PC-3 (cell line): Measurements from ENCODE around the gene FGF13. TPM values are rescaled to one million over a fixed set of nuclear protein-coding genes. Genes with fewer than 3 reads are reported as not detected.

Experiments used
- ATAC-seq: fragments of 200-7000 bp; cut with Tn5 transposase; 2 replicates; pipeline ENCODE4 v1.9.1; 2020; ENCODE audit warnings: mild to moderate bottlenecking, moderate library complexity
- BruUV-seq: library from RNA; stranded (reverse); fragments of 400-500 nt; replicated peaks from 2 replicates; lab custom pipeline; 2021; lab: Mats Ljungman, UMichigan
- CTCF ChIA-PET: fragments of 300-600 bp; sonication (Branson Sonifier 250); formaldehyde crosslinking; loops from one replicate; lab custom pipeline; 2022; ENCODE audit warnings: antibody characterized with exemption; lab: Charles Lee
- POLR2A ChIA-PET: fragments of 300-600 bp; sonication (Branson Sonifier 250); formaldehyde crosslinking; loops from one replicate; lab custom pipeline; 2022; ENCODE audit warnings: antibody characterized with exemption; ENCODE audit not compliant: unreplicated experiment; lab: Charles Lee
- DNase-seq: peaks from one replicate; pipeline ENCODE4 v3.0.0-alpha.2; 2015
- H2AFZ ChIP-seq: fragments of 300-600 bp; sonication (generic); 2 replicates; pipeline ENCODE4 v1.6.0; 2016; ENCODE audit warnings: antibody characterized with exemption, low read length
- H3F3A ChIP-seq: fragments of 300-600 bp; sonication (generic); one replicate; pipeline ENCODE4 v1.6.0; 2017; ENCODE audit warnings: antibody characterized with exemption, low read length, control low read depth, mild to moderate bottlenecking; ENCODE audit not compliant: unreplicated experiment
- H3K27ac ChIP-seq: fragments of 300-600 bp; sonication (generic); 2 replicates; pipeline ENCODE4 v1.5.1; 2016; ENCODE audit warnings: mild to moderate bottlenecking, low read length
- H3K27me3 ChIP-seq: fragments of 300-600 bp; sonication (generic); 2 replicates; pipeline ENCODE4 v1.6.1; 2016; ENCODE audit warnings: low read length, mixed read lengths
- H3K36me3 ChIP-seq: fragments of 300-600 bp; sonication (generic); 2 replicates; pipeline ENCODE4 v1.6.1; 2016; ENCODE audit warnings: low read depth, mixed run types, low read length, mixed read lengths
- H3K4me1 ChIP-seq: fragments of 300-600 bp; sonication (generic); 2 replicates; pipeline ENCODE4 v1.5.1; 2016; ENCODE audit warnings: low read length; ENCODE audit not compliant: insufficient read depth
- H3K4me2 ChIP-seq: fragments of 300-600 bp; sonication (generic); 2 replicates; pipeline ENCODE4 v1.6.0; 2016; ENCODE audit warnings: low read length
- H3K4me3 ChIP-seq: fragments of 300-600 bp; sonication (generic); 2 replicates; pipeline ENCODE4 v1.5.1; 2016; ENCODE audit warnings: mild to moderate bottlenecking, low read length, mixed read lengths
- H3K79me2 ChIP-seq: fragments of 300-600 bp; sonication (generic); 2 replicates; pipeline ENCODE4 v1.6.1; 2017; ENCODE audit warnings: low read length, mixed read lengths
- H3K9ac ChIP-seq: fragments of 300-600 bp; sonication (generic); 2 replicates; pipeline ENCODE4 v1.6.0; 2016; ENCODE audit warnings: mild to moderate bottlenecking, low read length
- H3K9me2 ChIP-seq: fragments of 300-600 bp; sonication (generic); replicated peaks from 2 replicates; pipeline ENCODE4 v1.6.1; 2016; ENCODE audit warnings: mixed run types, low read length, mixed read lengths
- H3K9me3 ChIP-seq: fragments of 300-600 bp; sonication (generic); 2 replicates; pipeline ENCODE4 v1.6.1; 2016; ENCODE audit warnings: low read length, mixed read lengths
- H4K20me1 ChIP-seq: fragments of 300-600 bp; sonication (generic); 2 replicates; pipeline ENCODE4 v1.6.1; 2016; ENCODE audit warnings: low read length, mixed read lengths
- EZH2 ChIP-seq: fragments of 300-600 bp; sonication (generic); IDR thresholded peaks from one replicate; pipeline ENCODE4 v1.6.1; 2017; ENCODE audit warnings: antibody characterized with exemption, mild to moderate bottlenecking, low read length; ENCODE audit not compliant: unreplicated experiment
- EZH2phosphoT487 ChIP-seq: fragments of 300-600 bp; sonication (generic); IDR thresholded peaks from 2 replicates; pipeline ENCODE4 v1.6.1; 2018; ENCODE audit warnings: mild to moderate bottlenecking, antibody characterized with exemption, low read length, borderline replicate concordance
- intact Hi-C: fragments of 100-400 bp; cut with micrococcal nuclease; formaldehyde crosslinking; loops from 2 replicates; pipeline ENCODE4 v1.9.0; 2023
- total RNA-seq: library from RNA; depleted of rRNA; stranded (reverse); fragments of >200 nt; gene quantifications from 2 replicates; pipeline ENCODE4 v1.2.3, GENCODE V29; 2014
- TF ChIP-seq, protein P1 (sequence below): fragments of 300-600 bp; sonication (generic); conservative IDR thresholded peaks from 2 replicates; pipeline ENCODE4 v1.5.1; 2017; ENCODE audit warnings: antibody characterized with exemption, low read depth, mild to moderate bottlenecking, low read length

The FGF13 gene
- total RNA-seq, 1 experiment from 2014 or later = 0.47 TPM

DNA sequence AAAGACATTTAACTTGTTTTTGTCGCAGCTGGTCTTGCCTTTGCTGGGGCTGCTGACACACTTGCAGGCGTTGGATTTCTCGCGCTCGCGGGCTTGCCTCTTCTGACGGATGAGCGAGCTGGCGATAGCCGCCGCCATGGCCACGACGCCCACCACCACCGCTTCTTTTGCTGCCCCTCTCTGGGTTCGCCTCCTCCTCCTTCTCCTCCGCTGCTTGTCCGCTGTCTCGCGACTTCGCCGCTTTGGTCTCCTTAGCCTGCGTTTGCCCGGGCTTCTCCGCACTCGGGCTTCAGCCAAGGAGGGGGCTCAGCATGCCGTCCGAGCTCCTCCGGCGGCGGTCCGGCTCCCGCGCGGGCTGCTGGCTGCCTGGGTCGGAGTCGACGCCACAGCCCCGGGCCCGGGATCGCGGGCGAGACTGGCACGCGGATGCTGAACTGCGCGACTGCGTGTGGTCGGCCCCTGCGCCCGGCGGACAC is 613 bp downstream of the FGF13 start:
- no peaks in the 10 kb centered on the region for H3F3A ChIP-seq
- H3K79me2 ChIP-seq = no peaks in the 10 kb centered on the region
- peaks cover 33% of the 10 kb centered on the region for H3K27me3 ChIP-seq
- POLR2A ChIA-PET = no interaction called here
- H3K36me3 ChIP-seq = no peaks in the 10 kb centered on the region
- no peaks in the 10 kb centered on the region for H3K9me3 ChIP-seq
- no peaks in the 10 kb centered on the region for H3K4me1 ChIP-seq
- no peaks in the 10 kb centered on the region for H3K9me2 ChIP-seq
- no peak overlapping the region for H3K9ac ChIP-seq
- ATAC-seq (no peak), DNase-seq (no peak)
- no peak overlapping the region for H3K27ac ChIP-seq
- H4K20me1 ChIP-seq = no peaks in the 10 kb centered on the region
- TF ChIP-seq, protein P1, sequence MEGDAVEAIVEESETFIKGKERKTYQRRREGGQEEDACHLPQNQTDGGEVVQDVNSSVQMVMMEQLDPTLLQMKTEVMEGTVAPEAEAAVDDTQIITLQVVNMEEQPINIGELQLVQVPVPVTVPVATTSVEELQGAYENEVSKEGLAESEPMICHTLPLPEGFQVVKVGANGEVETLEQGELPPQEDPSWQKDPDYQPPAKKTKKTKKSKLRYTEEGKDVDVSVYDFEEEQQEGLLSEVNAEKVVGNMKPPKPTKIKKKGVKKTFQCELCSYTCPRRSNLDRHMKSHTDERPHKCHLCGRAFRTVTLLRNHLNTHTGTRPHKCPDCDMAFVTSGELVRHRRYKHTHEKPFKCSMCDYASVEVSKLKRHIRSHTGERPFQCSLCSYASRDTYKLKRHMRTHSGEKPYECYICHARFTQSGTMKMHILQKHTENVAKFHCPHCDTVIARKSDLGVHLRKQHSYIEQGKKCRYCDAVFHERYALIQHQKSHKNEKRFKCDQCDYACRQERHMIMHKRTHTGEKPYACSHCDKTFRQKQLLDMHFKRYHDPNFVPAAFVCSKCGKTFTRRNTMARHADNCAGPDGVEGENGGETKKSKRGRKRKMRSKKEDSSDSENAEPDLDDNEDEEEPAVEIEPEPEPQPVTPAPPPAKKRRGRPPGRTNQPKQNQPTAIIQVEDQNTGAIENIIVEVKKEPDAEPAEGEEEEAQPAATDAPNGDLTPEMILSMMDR = no peak
- no peak for TF ChIP-seq EZH2
- TF ChIP-seq EZH2phosphoT487 = no peak
- intact Hi-C loops = no loop called here
- no peak overlapping the region for H2AFZ ChIP-seq
- no peak overlapping the region for H3K4me2 ChIP-seq
- H3K4me3 ChIP-seq = no peak overlapping the region
- CTCF ChIA-PET = no interaction called here
- no TSS peak for BruUV-seq

DNA sequence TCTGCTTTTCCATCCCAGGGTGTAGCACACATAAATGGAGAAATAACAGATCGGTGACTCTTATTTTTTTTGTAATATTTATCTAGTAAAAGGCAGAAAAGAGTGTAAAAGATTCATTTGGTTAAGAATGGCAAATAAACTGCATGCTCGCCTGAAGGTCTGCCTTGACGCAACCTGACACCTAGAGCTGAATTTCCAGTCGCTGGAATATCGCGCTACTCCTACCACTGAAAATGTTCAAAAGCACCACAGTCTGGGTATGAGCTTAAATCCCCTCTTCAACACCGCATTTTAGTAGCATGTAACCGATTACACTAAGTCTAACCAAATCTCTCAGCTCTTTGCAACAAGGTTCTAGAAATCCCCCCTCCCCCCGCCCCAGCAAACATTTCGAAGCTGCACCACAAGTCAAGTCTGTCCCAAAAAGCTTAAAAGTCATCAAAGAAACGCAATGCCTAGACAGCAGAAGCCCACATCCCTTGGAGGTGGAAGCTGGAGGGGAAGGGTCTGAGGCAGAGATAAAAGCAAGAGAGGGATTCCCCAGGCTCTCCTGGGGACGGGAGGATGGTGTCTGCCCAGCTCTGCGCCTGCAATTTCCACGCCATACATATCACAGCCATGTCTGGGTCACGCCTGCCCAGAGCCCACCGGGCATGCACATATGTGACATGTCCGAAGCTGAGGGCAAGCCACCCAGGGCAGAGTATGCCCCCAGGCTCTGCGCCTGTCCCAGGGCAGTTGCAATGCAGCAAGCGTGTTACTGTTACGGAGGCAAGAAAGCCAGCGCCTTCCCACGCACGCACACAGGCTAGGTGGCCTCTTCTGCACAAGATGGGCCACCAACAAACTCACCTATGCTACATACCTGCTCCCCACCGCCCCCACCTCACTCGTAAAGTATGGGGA is 1.4 kb downstream of the FGF13 start:
- no peaks in the 10 kb centered on the region for H3K79me2 ChIP-seq
- no peaks in the 10 kb centered on the region for H4K20me1 ChIP-seq
- TF ChIP-seq, protein P1 = no peak
- TF ChIP-seq EZH2 = no peak
- TF ChIP-seq EZH2phosphoT487 = no peak
- intact Hi-C loops = no loop called here
- DNase-seq (no peak), ATAC-seq (no peak)
- no peaks in the 10 kb centered on the region for H3F3A ChIP-seq
- no peak overlapping the region for H3K27ac ChIP-seq
- no peak overlapping the region for H2AFZ ChIP-seq
- no peaks in the 10 kb centered on the region for H3K9me2 ChIP-seq
- H3K9ac ChIP-seq = no peak overlapping the region
- peaks cover 36% of the 10 kb centered on the region for H3K27me3 ChIP-seq
- H3K9me3 ChIP-seq = no peaks in the 10 kb centered on the region
- no peak overlapping the region for H3K4me2 ChIP-seq
- no peak overlapping the region for H3K4me3 ChIP-seq
- no peaks in the 10 kb centered on the region for H3K36me3 ChIP-seq
- POLR2A ChIA-PET = interaction anchor here (0.6 kb wide), 1 partner anchor 69 kb away, joined by 9 read pairs; no protein-coding TSS in a partner anchor
- H3K4me1 ChIP-seq = no peaks in the 10 kb centered on the region
- CTCF ChIA-PET = no interaction called here
- no TSS peak for BruUV-seq

DNA sequence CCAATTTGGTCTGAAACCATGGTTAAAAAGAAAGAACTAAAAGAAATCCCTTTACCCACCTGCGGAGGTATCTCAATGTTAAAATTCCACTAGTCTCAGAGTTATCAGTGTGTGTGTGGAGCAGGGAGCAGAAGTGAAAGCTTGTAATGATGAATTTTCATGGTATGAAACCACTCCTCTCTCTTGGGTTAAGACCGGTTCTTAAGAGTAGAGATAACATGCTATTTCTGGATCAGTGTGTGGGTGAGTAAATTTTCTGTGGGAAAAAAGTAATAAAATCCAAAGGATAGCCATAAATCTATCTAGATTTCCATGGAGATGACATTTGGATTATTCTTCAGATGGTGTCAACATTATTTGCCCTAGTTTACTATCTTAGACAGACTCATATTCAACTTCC is 3.2 kb downstream of the FGF13 start:
- TF ChIP-seq, protein P1 = no peak
- TF ChIP-seq EZH2phosphoT487 (no peak), EZH2 (no peak)
- Histone ChIP-seq H4K20me1 (no peaks in the 10 kb centered on the region), H3K9ac (no peak overlapping the region), H3K27me3 (peaks cover 40% of the 10 kb centered on the region; the same call in 1 of the 2 replicates), H3K9me3 (no peaks in the 10 kb centered on the region), H2AFZ (no peak overlapping the region), H3K4me3 (no peak overlapping the region), H3K36me3 (no peaks in the 10 kb centered on the region), H3K4me2 (no peak overlapping the region), H3F3A (no peaks in the 10 kb centered on the region), H3K79me2 (no peaks in the 10 kb centered on the region), H3K27ac (no peak overlapping the region), H3K9me2 (no peaks in the 10 kb centered on the region), H3K4me1 (no peaks in the 10 kb centered on the region)
- intact Hi-C loops = no loop called here
- ATAC-seq (no peak), DNase-seq (no peak)
- BruUV-seq = no TSS peak
- ChIA-PET CTCF (no interaction called here), POLR2A (no interaction called here)
